ENCODE results near the gene PPP2R2C.
A peak's percentile ranks its signal among the peaks of the same experiment; 100 is the strongest.

Gene PPP2R2C

GRCh38 chr4:6509587-6509986 lies 37.2 kb upstream of the PPP2R2C start:
- ChIA-PET POLR2A (no interaction called here), CTCF (no interaction called here)
- Histone ChIP-seq H3K27me3 (replicated peaks in 2 of 5; ENCODE audit: control insufficient read depth in 4 of 5, insufficient read depth in 5 of 5, low read length in 4 of 5) (peaks cover 0 to 5% (median 0%) of the 10 kb centered on the region in 5 experiments), H3K36me3 (ENCODE audit: control insufficient read depth in 4 of 4, insufficient read depth in 4 of 4, low read length in 3 of 4) (no peaks in the 10 kb centered on the region), H3K4me3 (ENCODE audit: control insufficient read depth in 1 of 7, extremely low read depth in 1 of 7, insufficient read depth in 4 of 7, low read depth in 2 of 7, low read length in 6 of 7) (no peak overlapping the region), H3K27ac (ENCODE audit: insufficient read depth in 1 of 2, low read depth in 1 of 2, low read length in 2 of 2, poor library complexity in 1 of 2, severe bottlenecking in 2 of 2) (no peak overlapping the region), H3K9me3 (ENCODE audit: control extremely low read depth in 1 of 5, control insufficient read depth in 4 of 5, insufficient read depth in 2 of 5, low read depth in 1 of 5, low read length in 4 of 5) (peaks cover 0 to 25% (median 14%) of the 10 kb centered on the region in 5 experiments), H3K4me1 (ENCODE audit: control extremely low read depth in 1 of 4, control insufficient read depth in 4 of 4, insufficient read depth in 4 of 4, low read length in 3 of 4) (no peaks in the 10 kb centered on the region)
- DNase-seq, result no peak
- 88% methylated on average over 7 of the region's 7 CpGs for WGBS (ENCODE audit: insufficient coverage)

GRCh38 chr4:6507345-6507744 lies 34.9 kb upstream of the PPP2R2C start:
- CTCF ChIA-PET, result no interaction called here
- Histone ChIP-seq H3K36me3 (ENCODE audit: control insufficient read depth in 4 of 4, insufficient read depth in 4 of 4, low read length in 3 of 4) (no peaks in the 10 kb centered on the region), H3K27ac (ENCODE audit: insufficient read depth in 1 of 2, low read depth in 1 of 2, low read length in 2 of 2, poor library complexity in 1 of 2, severe bottlenecking in 2 of 2) (no peak overlapping the region), H3K27me3 (replicated peaks in 2 of 5; ENCODE audit: control insufficient read depth in 4 of 5, insufficient read depth in 5 of 5, low read length in 4 of 5) (peaks cover 0 to 6% (median 2%) of the 10 kb centered on the region in 5 experiments), H3K4me1 (ENCODE audit: control extremely low read depth in 1 of 4, control insufficient read depth in 4 of 4, insufficient read depth in 4 of 4, low read length in 3 of 4) (no peaks in the 10 kb centered on the region), H3K9me3 (ENCODE audit: control extremely low read depth in 1 of 5, control insufficient read depth in 4 of 5, insufficient read depth in 2 of 5, low read depth in 1 of 5, low read length in 4 of 5) (peaks cover 0 to 40% (median 14%) of the 10 kb centered on the region in 5 experiments), H3K4me3 (ENCODE audit: control insufficient read depth in 1 of 7, extremely low read depth in 1 of 7, insufficient read depth in 4 of 7, low read depth in 2 of 7, low read length in 6 of 7) (no peak overlapping the region)
- POLR2A ChIA-PET, result no interaction called here
- WGBS (ENCODE audit: insufficient coverage), result 77% methylated on average over 4 of the region's 4 CpGs
- DNase-seq, result no peak

GRCh38 chr4:6506616-6507140 lies 34.3 kb upstream of the PPP2R2C start:
- ChIA-PET POLR2A (no interaction called here), CTCF (no interaction called here)
- no peaks in the 10 kb centered on the region for H3K36me3 ChIP-seq (ENCODE audit: control insufficient read depth in 4 of 4, insufficient read depth in 4 of 4, low read length in 3 of 4)
- 94% methylated on average over 2 of the region's 3 CpGs for WGBS (ENCODE audit: insufficient coverage)
- H3K27me3 ChIP-seq (replicated peaks in 2 of 5; ENCODE audit: control insufficient read depth in 4 of 5, insufficient read depth in 5 of 5, low read length in 4 of 5), result peaks cover 0 to 6% (median 2%) of the 10 kb centered on the region in 5 experiments
- DNase-seq, result no peak
- peaks cover 0 to 40% (median 14%) of the 10 kb centered on the region in 5 experiments for H3K9me3 ChIP-seq (ENCODE audit: control extremely low read depth in 1 of 5, control insufficient read depth in 4 of 5, insufficient read depth in 2 of 5, low read depth in 1 of 5, low read length in 4 of 5)
- no peaks in the 10 kb centered on the region for H3K4me1 ChIP-seq (ENCODE audit: control extremely low read depth in 1 of 4, control insufficient read depth in 4 of 4, insufficient read depth in 4 of 4, low read length in 3 of 4)
- no peak overlapping the region for H3K27ac ChIP-seq (ENCODE audit: insufficient read depth in 1 of 2, low read depth in 1 of 2, low read length in 2 of 2, poor library complexity in 1 of 2, severe bottlenecking in 2 of 2)
- no peak overlapping the region for H3K4me3 ChIP-seq (ENCODE audit: control insufficient read depth in 1 of 7, extremely low read depth in 1 of 7, insufficient read depth in 4 of 7, low read depth in 2 of 7, low read length in 6 of 7)

GRCh38 chr4:6504900-6505496 lies 32.6 kb upstream of the PPP2R2C start:
- no peak overlapping the region for H3K4me3 ChIP-seq (ENCODE audit: control insufficient read depth in 1 of 7, extremely low read depth in 1 of 7, insufficient read depth in 4 of 7, low read depth in 2 of 7, low read length in 6 of 7)
- WGBS (ENCODE audit: insufficient coverage), result 100% methylated on average over 1 of the region's 5 CpGs
- H3K36me3 ChIP-seq (ENCODE audit: control insufficient read depth in 4 of 4, insufficient read depth in 4 of 4, low read length in 3 of 4), result no peaks in the 10 kb centered on the region
- peaks cover 0 to 11% (median 2%) of the 10 kb centered on the region in 5 experiments for H3K27me3 ChIP-seq (replicated peaks in 2 of 5; ENCODE audit: control insufficient read depth in 4 of 5, insufficient read depth in 5 of 5, low read length in 4 of 5)
- DNase-seq, result peak in 2 of 3 donors; percentile 6 to 15
- no peak overlapping the region for H3K27ac ChIP-seq (ENCODE audit: insufficient read depth in 1 of 2, low read depth in 1 of 2, low read length in 2 of 2, poor library complexity in 1 of 2, severe bottlenecking in 2 of 2)
- ChIA-PET CTCF (no interaction called here), POLR2A (no interaction called here)
- H3K4me1 ChIP-seq (ENCODE audit: control extremely low read depth in 1 of 4, control insufficient read depth in 4 of 4, insufficient read depth in 4 of 4, low read length in 3 of 4), result peaks cover 0 to 6% (median 0%) of the 10 kb centered on the region in 4 experiments
- H3K9me3 ChIP-seq (ENCODE audit: control extremely low read depth in 1 of 5, control insufficient read depth in 4 of 5, insufficient read depth in 2 of 5, low read depth in 1 of 5, low read length in 4 of 5), result peaks cover 0 to 40% (median 13%) of the 10 kb centered on the region in 5 experiments

GRCh38 chr4:6502747-6503465 lies 30.5 kb upstream of the PPP2R2C start:
- H3K36me3 ChIP-seq (ENCODE audit: control insufficient read depth in 4 of 4, insufficient read depth in 4 of 4, low read length in 3 of 4), result no peaks in the 10 kb centered on the region
- CTCF ChIA-PET, result no interaction called here
- no peak overlapping the region for H3K4me3 ChIP-seq (ENCODE audit: control insufficient read depth in 1 of 7, extremely low read depth in 1 of 7, insufficient read depth in 4 of 7, low read depth in 2 of 7, low read length in 6 of 7)
- peaks cover 0 to 25% (median 2%) of the 10 kb centered on the region in 5 experiments for H3K27me3 ChIP-seq (replicated peaks in 2 of 5; ENCODE audit: control insufficient read depth in 4 of 5, insufficient read depth in 5 of 5, low read length in 4 of 5)
- DNase-seq, result no peak
- peaks cover 0 to 12% (median 0%) of the 10 kb centered on the region in 4 experiments for H3K4me1 ChIP-seq (ENCODE audit: control extremely low read depth in 1 of 4, control insufficient read depth in 4 of 4, insufficient read depth in 4 of 4, low read length in 3 of 4)
- peaks cover 0 to 40% (median 13%) of the 10 kb centered on the region in 5 experiments for H3K9me3 ChIP-seq (ENCODE audit: control extremely low read depth in 1 of 5, control insufficient read depth in 4 of 5, insufficient read depth in 2 of 5, low read depth in 1 of 5, low read length in 4 of 5)
- POLR2A ChIA-PET, result no interaction called here
- no peak overlapping the region for H3K27ac ChIP-seq (ENCODE audit: insufficient read depth in 1 of 2, low read depth in 1 of 2, low read length in 2 of 2, poor library complexity in 1 of 2, severe bottlenecking in 2 of 2)
- WGBS (ENCODE audit: insufficient coverage), result 82% methylated on average over 6 of the region's 6 CpGs

GRCh38 chr4:6502147-6502546 lies 29.7 kb upstream of the PPP2R2C start:
- peaks cover 0 to 12% (median 0%) of the 10 kb centered on the region in 4 experiments for H3K4me1 ChIP-seq (ENCODE audit: control extremely low read depth in 1 of 4, control insufficient read depth in 4 of 4, insufficient read depth in 4 of 4, low read length in 3 of 4)
- ChIA-PET POLR2A (no interaction called here), CTCF (no interaction called here)
- DNase-seq, result no peak
- 84% methylated on average over 3 of the region's 6 CpGs for WGBS (ENCODE audit: insufficient coverage)
- H3K4me3 ChIP-seq (ENCODE audit: control insufficient read depth in 1 of 7, extremely low read depth in 1 of 7, insufficient read depth in 4 of 7, low read depth in 2 of 7, low read length in 6 of 7), result no peak overlapping the region
- no peaks in the 10 kb centered on the region for H3K36me3 ChIP-seq (ENCODE audit: control insufficient read depth in 4 of 4, insufficient read depth in 4 of 4, low read length in 3 of 4)
- H3K9me3 ChIP-seq (ENCODE audit: control extremely low read depth in 1 of 5, control insufficient read depth in 4 of 5, insufficient read depth in 2 of 5, low read depth in 1 of 5, low read length in 4 of 5), result peaks cover 0 to 34% (median 10%) of the 10 kb centered on the region in 5 experiments
- peaks cover 0 to 31% (median 2%) of the 10 kb centered on the region in 5 experiments for H3K27me3 ChIP-seq (replicated peaks in 2 of 5; ENCODE audit: control insufficient read depth in 4 of 5, insufficient read depth in 5 of 5, low read length in 4 of 5)
- H3K27ac ChIP-seq (ENCODE audit: insufficient read depth in 1 of 2, low read depth in 1 of 2, low read length in 2 of 2, poor library complexity in 1 of 2, severe bottlenecking in 2 of 2), result no peak overlapping the region

- ChIA-PET POLR2A (interaction anchor here (0.8 kb wide), 1 partner anchor 22 kb away, joined by 3 read pairs; no protein-coding TSS in a partner anchor), CTCF (no interaction called here)
- no peak overlapping the region for H3K27ac ChIP-seq (ENCODE audit: insufficient read depth in 1 of 2, low read depth in 1 of 2, low read length in 2 of 2, poor library complexity in 1 of 2, severe bottlenecking in 2 of 2)
- 91% methylated on average over 2 of the region's 4 CpGs for WGBS (ENCODE audit: insufficient coverage)
- no peak overlapping the region for H3K4me3 ChIP-seq (ENCODE audit: control insufficient read depth in 1 of 7, extremely low read depth in 1 of 7, insufficient read depth in 4 of 7, low read depth in 2 of 7, low read length in 6 of 7)
- no peaks in the 10 kb centered on the region for H3K36me3 ChIP-seq (ENCODE audit: control insufficient read depth in 4 of 4, insufficient read depth in 4 of 4, low read length in 3 of 4)
- H3K4me1 ChIP-seq (ENCODE audit: control extremely low read depth in 1 of 4, control insufficient read depth in 4 of 4, insufficient read depth in 4 of 4, low read length in 3 of 4), result peaks cover 0 to 12% (median 0%) of the 10 kb centered on the region in 4 experiments
- peaks cover 0 to 36% (median 2%) of the 10 kb centered on the region in 5 experiments for H3K27me3 ChIP-seq (replicated peaks in 2 of 5; ENCODE audit: control insufficient read depth in 4 of 5, insufficient read depth in 5 of 5, low read length in 4 of 5)
- peaks cover 0 to 25% (median 3%) of the 10 kb centered on the region in 5 experiments for H3K9me3 ChIP-seq (ENCODE audit: control extremely low read depth in 1 of 5, control insufficient read depth in 4 of 5, insufficient read depth in 2 of 5, low read depth in 1 of 5, low read length in 4 of 5)
- DNase-seq, result no peak
Observed at GRCh38 chr4:6501171-6501570, 28.8 kb upstream of the PPP2R2C start.
